GM23338 (cell line): Measurements from ENCODE around the gene SEZ6. TPM values are rescaled to one million over a fixed set of nuclear protein-coding genes. Genes with fewer than 3 reads are reported as not detected.

Experiments
- ATAC-seq: fragments of 200-7000 bp; cut with Tn5 transposase; 3 replicates; pipeline ENCODE4 v1.9.1; 2020
- DNase-seq: peaks from one replicate; pipeline ENCODE4 v3.0.0-alpha.2; 2015; ENCODE audit warnings: low spot score
- H2AFZ ChIP-seq: fragments of 200-600 bp; sonication (generic); 2 replicates; pipeline ENCODE4 v1.8.0; 2016; ENCODE audit warnings: antibody characterized with exemption, mild to moderate bottlenecking, moderate library complexity
- H3F3A ChIP-seq: fragments of 200-600 bp; sonication (generic); replicated peaks from 2 replicates; pipeline ENCODE4 v1.8.0; 2017; ENCODE audit warnings: antibody characterized with exemption, mixed run types, low read depth
- H3K27ac ChIP-seq: fragments of 200-600 bp; sonication (generic); 2 replicates; pipeline ENCODE4 v1.6.1; 2016; ENCODE audit warnings: low read depth
- H3K27me3 ChIP-seq: fragments of 200-600 bp; sonication (generic); 2 replicates; pipeline ENCODE4 v1.8.0; 2016; ENCODE audit warnings: mild to moderate bottlenecking, mixed run types, moderate library complexity; ENCODE audit not compliant: insufficient read depth
- H3K36me3 ChIP-seq: fragments of 200-600 bp; sonication (generic); 2 replicates; pipeline ENCODE4 v1.8.0; 2016; ENCODE audit warnings: mild to moderate bottlenecking; ENCODE audit not compliant: insufficient read depth
- H3K4me1 ChIP-seq: fragments of 200-600 bp; sonication (generic); 2 replicates; pipeline ENCODE4 v1.8.0; 2016; ENCODE audit warnings: mild to moderate bottlenecking, moderate library complexity; ENCODE audit not compliant: insufficient read depth
- H3K4me2 ChIP-seq: fragments of 200-600 bp; sonication (generic); 2 replicates; pipeline ENCODE4 v1.7.1; 2017; ENCODE audit warnings: mixed run types
- H3K4me3 ChIP-seq: fragments of 200-600 bp; sonication (generic); 2 replicates; pipeline ENCODE4 v1.6.1; 2016; ENCODE audit warnings: mixed run types
- H3K79me2 ChIP-seq: fragments of 200-600 bp; sonication (generic); replicated peaks from 2 replicates; pipeline ENCODE4 v1.8.0; 2017; ENCODE audit warnings: mild to moderate bottlenecking; ENCODE audit not compliant: insufficient read depth
- H3K9me2 ChIP-seq: fragments of 200-600 bp; sonication (generic); 2 replicates; pipeline ENCODE4 v1.8.0; 2017; ENCODE audit not compliant: insufficient read depth
- H4K20me1 ChIP-seq: fragments of 200-600 bp; sonication (generic); replicated peaks from 2 replicates; pipeline ENCODE4 v1.8.0; 2017; ENCODE audit warnings: mild to moderate bottlenecking; ENCODE audit not compliant: insufficient read depth
- H3K27ac Mint-ChIP-seq: 2 replicates; pipeline ENCODE4 v1.8.0; 2020; ENCODE audit warnings: inconsistent platforms, mild to moderate bottlenecking, moderate library complexity, mixed read lengths
- H3K27me3 Mint-ChIP-seq: 3 replicates; pipeline ENCODE4 v1.8.0; 2022; ENCODE audit warnings: low read depth, mild to moderate bottlenecking, moderate library complexity, mixed read lengths, inconsistent platforms; ENCODE audit not compliant: insufficient read depth, poor library complexity
- H3K36me3 Mint-ChIP-seq: 3 replicates; pipeline ENCODE4 v1.8.0; 2021; ENCODE audit warnings: low read depth, mild to moderate bottlenecking, inconsistent platforms, moderate library complexity, mixed read lengths
- H3K4me1 Mint-ChIP-seq: 3 replicates; pipeline ENCODE4 v1.8.0; 2020; ENCODE audit warnings: mild to moderate bottlenecking, inconsistent platforms, mixed read lengths
- H3K4me3 Mint-ChIP-seq: 3 replicates; pipeline ENCODE4 v1.8.0; 2021; ENCODE audit warnings: moderate library complexity, mild to moderate bottlenecking, inconsistent platforms, mixed read lengths
- H3K9me3 Mint-ChIP-seq: 3 replicates; pipeline ENCODE4 v1.8.0; 2020; ENCODE audit warnings: moderate library complexity, mild to moderate bottlenecking, inconsistent platforms, mixed read lengths
- CREB1 ChIP-seq: fragments of 250-450 bp; sonication (Bioruptor Pico); IDR thresholded peaks from 2 replicates; pipeline ENCODE4 v1.5.0; 2020; ENCODE audit warnings: low read depth, mild to moderate bottlenecking, moderate library complexity
- CTCF ChIP-seq, 2 experiments: fragments of 200-600 bp in 1 of 2; sonication (generic) in 1 of 2; conservative IDR thresholded peaks; 2 replicates each; pipeline versions ENCODE4 v1.5.1 to v1.6.1; 2016 to 2017; ENCODE audit warnings: antibody characterized with exemption in 2 of 2, low read depth in 2 of 2, mild to moderate bottlenecking in 2 of 2, moderate library complexity in 1 of 2
- EZH2 ChIP-seq: fragments of 200-600 bp; sonication (generic); IDR thresholded peaks from one replicate; pipeline ENCODE4 v1.8.0; 2017; ENCODE audit warnings: antibody characterized with exemption, mild to moderate bottlenecking, low read depth; ENCODE audit not compliant: unreplicated experiment
- EZH2phosphoT487 ChIP-seq: fragments of 200-600 bp; sonication (generic); IDR thresholded peaks from one replicate; pipeline ENCODE4 v1.8.1; 2018; ENCODE audit warnings: antibody characterized with exemption; ENCODE audit not compliant: unreplicated experiment
- JUNB ChIP-seq: IDR thresholded peaks from one replicate; pipeline ENCODE4 v1.6.1; 2016; ENCODE audit warnings: antibody characterized with exemption; ENCODE audit not compliant: unreplicated experiment
- NANOG ChIP-seq: IDR thresholded peaks from 2 replicates; pipeline ENCODE4 v1.6.1; 2016; ENCODE audit warnings: antibody characterized with exemption, borderline replicate concordance
- POLR2AphosphoS5 ChIP-seq: IDR thresholded peaks from 2 replicates; pipeline ENCODE4 v1.6.1; 2016; ENCODE audit warnings: antibody characterized with exemption, low read depth
- STAT1 ChIP-seq: IDR thresholded peaks from one replicate; pipeline ENCODE4 v1.6.1; 2016; ENCODE audit warnings: antibody characterized with exemption; ENCODE audit not compliant: unreplicated experiment
- ZNF114 ChIP-seq: fragments of 250-450 bp; sonication (Bioruptor Pico); IDR thresholded peaks from 2 replicates; pipeline ENCODE4 v1.5.0; 2020; ENCODE audit warnings: mild to moderate bottlenecking, moderate library complexity
- ZNF331 ChIP-seq: fragments of 250-450 bp; sonication (Bioruptor Pico); IDR thresholded peaks from 2 replicates; pipeline ENCODE4 v1.5.0; 2020; ENCODE audit warnings: low read depth, mild to moderate bottlenecking, moderate library complexity
- polyA plus RNA-seq: library from polyadenylated mRNA; unstranded; fragments of >200 nt; fragmentation: Nextera tagmentation; extraction: Ambion mirVana; gene quantifications from 2 replicates; pipeline ENCODE4 v1.2.1, GENCODE V29; 2016
- total RNA-seq: library from RNA; depleted of rRNA; stranded (reverse); fragments of >200 nt; shearing (Covaris generic); gene quantifications from 2 replicates; pipeline ENCODE4 v1.2.3, GENCODE V29; 2014

Gene SEZ6
- total and polyA plus RNA-seq, 2 experiments from 2014 or later = 1.0 to 6.5 TPM

GRCh38 chr17:28992625-28993600 is 12.9 kb downstream of the SEZ6 start:
- no peak overlapping the region for H3K27ac Mint-ChIP-seq
- H2AFZ ChIP-seq = no peak overlapping the region
- TF ChIP-seq EZH2 = no peak
- 0 out of 4 replicates have a peak, but pooled peaks of 1 of the 2 experiments have one; percentile 18 for TF ChIP-seq CTCF (conservative IDR thresholded peaks at IDR 0.05; ENCODE audit: low read depth in 2 of 2)
- H3K27me3 Mint-ChIP-seq = peaks cover 27% of the 10 kb centered on the region
- no peaks in the 10 kb centered on the region for H3K9me2 ChIP-seq
- H4K20me1 ChIP-seq = no peaks in the 10 kb centered on the region
- peaks cover 6% of the 10 kb centered on the region; the same call in 1 of the 2 replicates for H3K4me1 ChIP-seq
- H3K4me2 ChIP-seq = no peak overlapping the region
- DNase-seq (no peak), ATAC-seq (no peak)
- H3F3A ChIP-seq = no peaks in the 10 kb centered on the region
- no peaks in the 10 kb centered on the region for H3K36me3 ChIP-seq
- H3K79me2 ChIP-seq = no peaks in the 10 kb centered on the region
- no peaks in the 10 kb centered on the region for H3K27me3 ChIP-seq
- 0 out of 3 replicates have a peak, but pooled peaks cover 2% of the 10 kb centered on the region for H3K9me3 Mint-ChIP-seq
- H3K4me3 Mint-ChIP-seq = no peak overlapping the region
- H3K27ac ChIP-seq = no peak overlapping the region
- no peak overlapping the region for H3K4me3 ChIP-seq
- H3K4me1 Mint-ChIP-seq = peaks cover 23% of the 10 kb centered on the region
- H3K36me3 Mint-ChIP-seq = no peaks in the 10 kb centered on the region; the same call in 2 of the 3 replicates

GRCh38 chr17:28992185-28992584 is 13.6 kb downstream of the SEZ6 start:
- TF ChIP-seq STAT1 (no peak), JUNB (no peak)
- Histone ChIP-seq H3K4me3 (no peak overlapping the region), H4K20me1 (no peaks in the 10 kb centered on the region), H3K27ac (no peak overlapping the region), H2AFZ (no peak overlapping the region), H3K36me3 (no peaks in the 10 kb centered on the region), H3F3A (0 out of 2 replicates have a peak, but pooled peaks cover 3% of the 10 kb centered on the region), H3K4me2 (no peak overlapping the region), H3K79me2 (no peaks in the 10 kb centered on the region), H3K27me3 (no peaks in the 10 kb centered on the region), H3K9me2 (no peaks in the 10 kb centered on the region), H3K4me1 (peaks cover 6% of the 10 kb centered on the region; the same call in 1 of the 2 replicates)
- DNase-seq (no peak), ATAC-seq (no peak)
- Mint-ChIP-seq H3K27ac (no peak overlapping the region), H3K36me3 (no peaks in the 10 kb centered on the region; the same call in 2 of the 3 replicates), H3K27me3 (peaks cover 24% of the 10 kb centered on the region), H3K4me1 (peaks cover 19% of the 10 kb centered on the region), H3K4me3 (no peak overlapping the region), H3K9me3 (peaks cover 2% of the 10 kb centered on the region; the same call in 1 of the 3 replicates)

- Histone ChIP-seq H3K79me2 (no peaks in the 10 kb centered on the region), H3K9me2 (no peaks in the 10 kb centered on the region), H3K27me3 (no peaks in the 10 kb centered on the region), H4K20me1 (no peaks in the 10 kb centered on the region), H3F3A (0 out of 2 replicates have a peak, but pooled peaks cover 5% of the 10 kb centered on the region), H3K36me3 (no peaks in the 10 kb centered on the region), H2AFZ (no peak overlapping the region), H3K27ac (no peak overlapping the region), H3K4me3 (no peak overlapping the region), H3K4me2 (no peak overlapping the region), H3K4me1 (peaks cover 6% of the 10 kb centered on the region; the same call in 1 of the 2 replicates)
- ATAC-seq (no peak), DNase-seq (no peak)
- Mint-ChIP-seq H3K27ac (no peak overlapping the region), H3K27me3 (peaks cover 21% of the 10 kb centered on the region), H3K4me3 (no peak overlapping the region), H3K36me3 (no peaks in the 10 kb centered on the region; the same call in 2 of the 3 replicates), H3K9me3 (peaks cover 2% of the 10 kb centered on the region; the same call in 1 of the 3 replicates), H3K4me1 (peaks cover 17% of the 10 kb centered on the region)
- TF ChIP-seq NANOG (no peak), ZNF114 (CRISPR knock-in tag) (no peak), CREB1 (CRISPR knock-in tag) (no peak), EZH2phosphoT487 (no peak), ZNF331 (CRISPR knock-in tag) (no peak), CTCF (conservative IDR thresholded peaks at IDR 0.05; ENCODE audit: low read depth in 2 of 2) (no peak), STAT1 (no peak), POLR2AphosphoS5 (no peak)
Measured at GRCh38 chr17:28991779-28992178, 14.1 kb downstream of the SEZ6 start.
